ENCODE results near the gene DPP10. TPM values are rescaled to one million over a fixed set of nuclear protein-coding genes. Genes with fewer than 3 reads are reported as not detected.

The DPP10 gene
- total RNA-seq, 1 experiment from 2014 or later, result not detected

- H3K4me3 ChIP-seq (ENCODE audit: low read depth in 2 of 2, low read length in 2 of 2), result no peak overlapping the region
- ATAC-seq (no peak), DNase-seq (ENCODE audit: low read depth, low spot score) (no peak)
- intact Hi-C loops (cut with micrococcal nuclease; ENCODE audit: unreplicated experiment) (no loop called here), in situ Hi-C loops (cut with HindIII; ENCODE audit: low pct_unique_long_range_greater_than_20kb, low sequenced_read_pairs) (no loop called here)
- ChIA-PET CTCF (no interaction called here), POLR2A (no interaction called here)
- no peaks in the 10 kb centered on the region for H3K9me3 ChIP-seq (ENCODE audit: control insufficient read depth, insufficient read depth, low read depth, low read length)
- H3K36me3 ChIP-seq (ENCODE audit: control insufficient read depth, insufficient read depth, low read length), result no peaks in the 10 kb centered on the region
- no peaks in the 10 kb centered on the region for H3K27me3 ChIP-seq (ENCODE audit: control insufficient read depth, insufficient read depth, low read length)
- no peaks in the 10 kb centered on the region for H3K4me1 ChIP-seq (ENCODE audit: control insufficient read depth, insufficient read depth, low read length)
- no TSS peak for BruUV-seq (replicated peaks)
- no peak for TF ChIP-seq CTCF (IDR thresholded peaks at IDR 0.05)
- TF ChIP-seq POLR2AphosphoS5 (IDR thresholded peaks at IDR 0.05; ENCODE audit: low read depth, low read length), result no peak
- TF ChIP-seq, protein P1, sequence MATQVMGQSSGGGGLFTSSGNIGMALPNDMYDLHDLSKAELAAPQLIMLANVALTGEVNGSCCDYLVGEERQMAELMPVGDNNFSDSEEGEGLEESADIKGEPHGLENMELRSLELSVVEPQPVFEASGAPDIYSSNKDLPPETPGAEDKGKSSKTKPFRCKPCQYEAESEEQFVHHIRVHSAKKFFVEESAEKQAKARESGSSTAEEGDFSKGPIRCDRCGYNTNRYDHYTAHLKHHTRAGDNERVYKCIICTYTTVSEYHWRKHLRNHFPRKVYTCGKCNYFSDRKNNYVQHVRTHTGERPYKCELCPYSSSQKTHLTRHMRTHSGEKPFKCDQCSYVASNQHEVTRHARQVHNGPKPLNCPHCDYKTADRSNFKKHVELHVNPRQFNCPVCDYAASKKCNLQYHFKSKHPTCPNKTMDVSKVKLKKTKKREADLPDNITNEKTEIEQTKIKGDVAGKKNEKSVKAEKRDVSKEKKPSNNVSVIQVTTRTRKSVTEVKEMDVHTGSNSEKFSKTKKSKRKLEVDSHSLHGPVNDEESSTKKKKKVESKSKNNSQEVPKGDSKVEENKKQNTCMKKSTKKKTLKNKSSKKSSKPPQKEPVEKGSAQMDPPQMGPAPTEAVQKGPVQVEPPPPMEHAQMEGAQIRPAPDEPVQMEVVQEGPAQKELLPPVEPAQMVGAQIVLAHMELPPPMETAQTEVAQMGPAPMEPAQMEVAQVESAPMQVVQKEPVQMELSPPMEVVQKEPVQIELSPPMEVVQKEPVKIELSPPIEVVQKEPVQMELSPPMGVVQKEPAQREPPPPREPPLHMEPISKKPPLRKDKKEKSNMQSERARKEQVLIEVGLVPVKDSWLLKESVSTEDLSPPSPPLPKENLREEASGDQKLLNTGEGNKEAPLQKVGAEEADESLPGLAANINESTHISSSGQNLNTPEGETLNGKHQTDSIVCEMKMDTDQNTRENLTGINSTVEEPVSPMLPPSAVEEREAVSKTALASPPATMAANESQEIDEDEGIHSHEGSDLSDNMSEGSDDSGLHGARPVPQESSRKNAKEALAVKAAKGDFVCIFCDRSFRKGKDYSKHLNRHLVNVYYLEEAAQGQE (IDR thresholded peaks at IDR 0.05; ENCODE audit: insufficient read depth in 1 of 2, low read depth in 2 of 2, low read length in 1 of 2), result no peak
- TF ChIP-seq TCF7L2 (IDR thresholded peaks at IDR 0.05; ENCODE audit: low read depth, low read length), result no peak
- TF ChIP-seq SIN3A (IDR thresholded peaks at IDR 0.05; ENCODE audit: borderline replicate concordance, insufficient read depth, low read depth, low read length), result no peak
- H3K27ac ChIP-seq (ENCODE audit: low read length), result no peak overlapping the region
Measured at GRCh38 chr2:114668415-114668814, 226.0 kb downstream of the DPP10 start.

DNA sequence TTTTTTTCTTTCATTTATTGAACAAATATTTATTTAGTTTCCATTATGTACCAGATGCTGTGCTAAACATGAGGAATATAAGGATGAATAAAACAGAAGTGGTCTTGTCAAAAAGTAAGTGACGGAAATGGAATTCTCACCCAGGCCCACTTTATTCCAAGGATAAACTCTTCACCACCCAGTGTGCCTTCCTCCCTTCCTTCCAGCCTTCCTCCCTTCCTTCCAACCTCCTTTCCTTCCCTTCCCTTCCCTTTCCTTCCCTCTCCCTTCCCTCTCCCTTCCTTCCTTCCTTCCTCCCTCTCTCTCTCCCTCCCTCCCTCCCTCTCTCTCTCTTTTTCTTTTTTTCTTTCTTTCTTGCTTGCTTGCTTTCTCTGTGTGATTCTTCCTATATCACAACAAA, 240.8 kb downstream of the DPP10 start:
- intact Hi-C loops (cut with micrococcal nuclease; ENCODE audit: unreplicated experiment), result no loop called here
- ATAC-seq (no peak), DNase-seq (ENCODE audit: low read depth, low spot score) (no peak)
- no TSS peak for BruUV-seq (replicated peaks)
- CTCF ChIA-PET, result no interaction called here
- Histone ChIP-seq H3K9me3 (ENCODE audit: control insufficient read depth, insufficient read depth, low read depth, low read length) (no peaks in the 10 kb centered on the region), H3K27ac (ENCODE audit: low read length) (no peak overlapping the region), H3K4me1 (ENCODE audit: control insufficient read depth, insufficient read depth, low read length) (no peaks in the 10 kb centered on the region), H3K36me3 (ENCODE audit: control insufficient read depth, insufficient read depth, low read length) (no peaks in the 10 kb centered on the region), H3K4me3 (ENCODE audit: low read depth in 2 of 2, low read length in 2 of 2) (no peak overlapping the region), H3K27me3 (ENCODE audit: control insufficient read depth, insufficient read depth, low read length) (no peaks in the 10 kb centered on the region)
- TF ChIP-seq CTCF (IDR thresholded peaks at IDR 0.05) (no peak), POLR2AphosphoS5 (IDR thresholded peaks at IDR 0.05; ENCODE audit: low read depth, low read length) (no peak), SIN3A (IDR thresholded peaks at IDR 0.05; ENCODE audit: borderline replicate concordance, insufficient read depth, low read depth, low read length) (no peak), TCF7L2 (IDR thresholded peaks at IDR 0.05; ENCODE audit: low read depth, low read length) (no peak)
- TF ChIP-seq, protein P1 (IDR thresholded peaks at IDR 0.05; ENCODE audit: insufficient read depth in 1 of 2, low read depth in 2 of 2, low read length in 1 of 2), result no peak
- POLR2A ChIA-PET, result no interaction called here
- in situ Hi-C loops (cut with HindIII; ENCODE audit: low pct_unique_long_range_greater_than_20kb, low sequenced_read_pairs), result no loop called here
